ENCODE measurements around the gene DYSF.
A peak's percentile ranks its signal among the peaks of the same experiment; 100 is the strongest.

The DYSF gene

DNA sequence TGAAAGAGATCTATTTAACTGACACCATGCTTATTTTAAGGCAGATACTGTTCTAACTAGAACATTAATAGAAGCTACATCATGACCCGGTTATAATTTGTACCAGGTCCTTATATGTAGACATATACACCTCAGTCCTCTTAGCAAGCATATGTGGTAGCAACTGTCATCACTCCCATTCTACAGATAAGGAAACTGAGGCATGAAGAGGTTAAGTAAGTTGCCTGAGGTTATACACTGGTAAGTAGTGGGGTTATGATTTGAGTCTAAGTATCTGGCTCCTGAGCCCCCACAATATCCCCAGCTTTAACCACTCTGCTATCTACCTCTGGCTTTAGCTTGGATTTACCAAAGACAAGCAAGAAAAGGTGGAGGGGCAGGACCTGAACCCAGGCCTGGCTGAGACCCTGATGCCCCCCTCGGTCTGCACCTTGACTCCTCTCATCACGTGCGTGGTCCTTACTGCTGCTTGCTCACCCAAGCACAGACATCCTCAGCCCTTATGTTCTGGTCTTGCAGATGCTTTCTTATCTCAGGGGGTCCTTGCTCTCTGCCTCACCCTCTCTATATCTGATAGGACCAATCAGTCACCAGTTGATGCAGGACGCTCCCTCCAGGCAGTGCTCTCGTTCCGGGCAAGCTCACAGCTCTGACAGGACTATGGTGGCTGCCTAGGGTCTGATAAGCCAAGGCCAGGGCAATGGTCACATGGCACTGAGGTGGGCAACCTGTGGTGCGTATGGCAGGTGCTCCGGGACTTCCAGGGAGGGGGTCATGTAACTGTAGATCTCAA, 4.0 kb downstream of the DYSF start:
- TF ChIP-seq, protein P1, sequence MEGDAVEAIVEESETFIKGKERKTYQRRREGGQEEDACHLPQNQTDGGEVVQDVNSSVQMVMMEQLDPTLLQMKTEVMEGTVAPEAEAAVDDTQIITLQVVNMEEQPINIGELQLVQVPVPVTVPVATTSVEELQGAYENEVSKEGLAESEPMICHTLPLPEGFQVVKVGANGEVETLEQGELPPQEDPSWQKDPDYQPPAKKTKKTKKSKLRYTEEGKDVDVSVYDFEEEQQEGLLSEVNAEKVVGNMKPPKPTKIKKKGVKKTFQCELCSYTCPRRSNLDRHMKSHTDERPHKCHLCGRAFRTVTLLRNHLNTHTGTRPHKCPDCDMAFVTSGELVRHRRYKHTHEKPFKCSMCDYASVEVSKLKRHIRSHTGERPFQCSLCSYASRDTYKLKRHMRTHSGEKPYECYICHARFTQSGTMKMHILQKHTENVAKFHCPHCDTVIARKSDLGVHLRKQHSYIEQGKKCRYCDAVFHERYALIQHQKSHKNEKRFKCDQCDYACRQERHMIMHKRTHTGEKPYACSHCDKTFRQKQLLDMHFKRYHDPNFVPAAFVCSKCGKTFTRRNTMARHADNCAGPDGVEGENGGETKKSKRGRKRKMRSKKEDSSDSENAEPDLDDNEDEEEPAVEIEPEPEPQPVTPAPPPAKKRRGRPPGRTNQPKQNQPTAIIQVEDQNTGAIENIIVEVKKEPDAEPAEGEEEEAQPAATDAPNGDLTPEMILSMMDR (IDR thresholded peaks at IDR 0.05; ENCODE audit: borderline replicate concordance, insufficient read depth, low read depth, low read length) = no peak
- H3K4me3 ChIP-seq (ENCODE audit: low read depth, low read length) = no peak overlapping the region

DNA sequence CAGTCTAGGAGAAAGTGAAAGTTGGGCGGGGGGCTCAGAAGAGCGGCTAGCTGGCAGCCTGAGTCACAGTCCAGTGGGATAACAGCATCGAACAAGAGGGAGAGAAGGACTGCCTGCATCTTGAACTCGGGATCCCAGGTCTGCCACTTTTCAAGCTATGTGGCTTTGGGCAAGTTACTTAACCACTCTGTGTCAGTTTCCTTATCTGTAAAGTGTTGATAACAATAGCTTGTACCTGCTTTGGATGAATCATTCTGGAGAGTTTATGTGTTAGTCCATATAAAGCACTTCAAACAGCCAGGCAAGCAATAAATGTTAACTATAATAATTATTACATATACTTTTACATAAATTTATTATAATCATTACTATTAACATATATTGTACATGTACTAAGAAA, 4.6 kb downstream of the DYSF start:
- TF ChIP-seq, protein P1 (IDR thresholded peaks at IDR 0.05; ENCODE audit: borderline replicate concordance, insufficient read depth, low read depth, low read length) = no peak
- no peak overlapping the region for H3K4me3 ChIP-seq (ENCODE audit: low read depth, low read length)

DNA sequence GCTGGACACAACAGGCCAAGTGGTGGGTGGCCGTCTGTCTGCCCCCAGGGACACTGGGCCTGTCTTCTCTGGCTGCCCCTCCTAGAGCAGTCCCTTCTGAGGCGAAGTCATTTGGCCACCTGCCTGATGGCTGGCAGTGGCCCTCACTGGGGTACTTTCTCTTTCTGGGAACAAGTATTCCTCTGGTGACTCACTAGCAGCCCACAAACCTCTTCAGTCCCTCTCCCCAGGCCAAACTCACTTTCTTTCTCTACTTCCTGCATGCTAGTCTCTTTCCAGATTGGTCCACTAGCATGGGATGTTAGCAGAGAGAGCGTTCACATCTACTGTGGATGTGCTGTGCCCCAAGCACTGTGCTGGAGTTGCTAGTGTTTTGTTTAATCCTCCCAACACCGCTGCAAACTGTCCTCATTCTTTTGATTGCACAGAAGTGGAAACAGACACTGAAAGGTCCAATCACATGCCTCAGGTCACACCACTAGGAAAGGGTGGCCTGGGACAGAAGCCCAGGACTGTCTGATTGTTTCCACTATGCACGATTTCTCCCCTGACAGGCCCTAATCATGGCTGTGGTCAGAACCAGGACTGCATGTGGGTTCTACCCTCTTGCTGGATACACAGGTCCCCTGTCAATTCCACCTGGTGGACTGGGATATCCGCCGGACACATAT, 5.2 kb downstream of the DYSF start:
- TF ChIP-seq, protein P1 (IDR thresholded peaks at IDR 0.05; ENCODE audit: borderline replicate concordance, insufficient read depth, low read depth, low read length) = no peak
- no peak overlapping the region for H3K4me3 ChIP-seq (ENCODE audit: low read depth, low read length)

DNA sequence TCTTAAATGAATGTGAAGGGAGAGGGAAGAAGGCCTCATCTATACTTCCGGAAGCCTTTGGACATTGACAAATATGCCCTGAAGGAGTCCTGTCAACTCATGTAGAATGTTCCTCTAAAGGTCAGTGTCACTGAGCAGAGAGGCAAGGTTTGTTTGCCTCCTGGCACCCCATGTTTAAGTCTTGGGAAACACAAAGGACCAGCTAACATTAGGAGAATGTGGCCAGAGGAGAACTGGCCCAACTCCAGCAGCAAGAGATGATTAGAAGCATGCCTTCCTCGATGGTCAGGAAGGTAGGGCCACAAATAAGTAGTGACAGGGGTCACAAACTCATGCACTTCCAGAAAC, 5.7 kb downstream of the DYSF start:
- no peak overlapping the region for H3K4me3 ChIP-seq (ENCODE audit: low read depth, low read length)
- TF ChIP-seq, protein P1 (IDR thresholded peaks at IDR 0.05; ENCODE audit: borderline replicate concordance, insufficient read depth, low read depth, low read length) = no peak

DNA sequence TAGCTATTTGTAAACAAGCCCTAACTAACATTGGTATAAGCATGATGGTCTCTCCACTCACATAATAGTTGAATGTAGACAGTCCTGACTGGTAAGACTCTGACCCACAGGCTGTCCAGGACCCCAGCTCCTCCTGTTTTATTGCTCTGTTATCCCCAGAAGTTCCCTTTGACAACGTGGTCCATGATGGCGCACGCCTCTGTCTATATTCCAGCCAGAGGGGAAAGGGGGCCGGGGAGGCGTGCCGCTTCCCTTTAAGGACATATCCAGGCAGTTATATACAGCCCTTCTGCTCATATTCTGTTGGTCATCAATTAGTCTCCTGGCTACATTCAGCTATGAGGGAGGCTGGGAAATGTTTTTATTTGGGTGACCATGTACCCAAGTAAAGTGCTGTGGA, 6.7 kb downstream of the DYSF start:
- TF ChIP-seq, protein P1 (IDR thresholded peaks at IDR 0.05; ENCODE audit: borderline replicate concordance, insufficient read depth, low read depth, low read length) = no peak
- no peak overlapping the region for H3K4me3 ChIP-seq (ENCODE audit: low read depth, low read length)

DNA sequence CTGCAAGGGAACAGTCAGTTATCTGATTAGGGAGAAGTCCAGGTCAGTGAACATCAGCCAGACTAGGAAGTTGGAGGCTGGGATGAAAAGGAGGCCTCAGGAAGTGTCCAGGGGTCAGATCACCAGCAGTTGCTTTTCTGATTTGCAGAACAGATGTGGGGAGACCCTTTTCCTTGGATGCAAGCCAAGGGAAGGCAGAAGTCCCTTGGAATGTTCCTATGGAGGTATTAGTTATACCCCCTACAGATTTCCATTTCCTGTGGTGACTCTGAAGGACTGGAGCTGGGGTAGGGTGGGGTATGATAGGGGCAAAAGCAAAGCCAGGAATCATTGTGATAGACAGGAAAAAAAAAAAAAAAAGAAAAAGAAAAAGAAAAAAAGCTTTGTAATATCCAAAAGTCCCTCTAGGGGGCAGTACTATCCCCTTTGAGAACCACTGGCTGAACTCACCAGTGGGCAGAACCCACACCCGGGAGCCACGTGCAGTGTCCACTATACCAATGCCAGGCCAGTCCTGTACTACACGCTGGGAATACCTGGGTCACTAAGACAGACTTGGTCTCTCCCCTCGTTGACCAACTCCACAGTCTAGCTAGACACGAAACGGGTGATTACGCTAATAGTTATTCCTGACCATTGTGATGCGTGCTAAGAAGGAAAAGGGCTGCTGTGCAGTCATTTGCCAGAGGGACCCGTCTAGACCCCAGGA, 7.4 kb downstream of the DYSF start:
- no peak overlapping the region for H3K4me3 ChIP-seq (ENCODE audit: low read depth, low read length)
- TF ChIP-seq, protein P1 (IDR thresholded peaks at IDR 0.05; ENCODE audit: borderline replicate concordance, insufficient read depth, low read depth, low read length) = peak; percentile 43; the same call in 1 of the 2 replicates

Data from GM12875 (cell line).